ENCODE results near the gene FBXL2. TPM values are rescaled to one million over a fixed set of nuclear protein-coding genes. Genes with fewer than 3 reads are reported as not detected.
"Not testable (repeated sequence)": the region's sequence is repeated elsewhere in the genome, so short reads cannot be mapped to it uniquely, and the experiment has no call there.

The FBXL2 gene
- polyA plus RNA-seq, 5 donors = 24.7 to 34.0 (median 32.7) TPM

- no peak for DNase-seq
These were observed 148.8 kb downstream of the FBXL2 start for GRCh38 chr3:33426068-33426467.

- no peak for DNase-seq
These were observed 149.5 kb downstream of the FBXL2 start for GRCh38 chr3:33426630-33427317.

- no peak for DNase-seq
These were observed 151.5 kb downstream of the FBXL2 start for GRCh38 chr3:33428734-33429133.

- not testable (repeated sequence) for DNase-seq
These were observed 152.1 kb downstream of the FBXL2 start for GRCh38 chr3:33429306-33429705.

GRCh38 chr3:33430061-33430460 lies 152.8 kb downstream of the FBXL2 start:
- no peak for DNase-seq

- DNase-seq = no peak
These were observed 153.3 kb downstream of the FBXL2 start for GRCh38 chr3:33430571-33430970.

GRCh38 chr3:33433843-33434242 lies 156.6 kb downstream of the FBXL2 start:
- DNase-seq = no peak

Other genes with a start within 250 kb of the FBXL2 start
- gene GLB1, start 180.3 kb upstream of the FBXL2 start, polyA plus RNA-seq (ENCODE audit: insufficient read depth in 1 of 5, insufficient read length in 5 of 5, low replicate concordance in 1 of 5) = 10 to 100 TPM; 64.1 to 77.2 (median 70.7) TPM
- gene TMPPE, start 180.3 kb upstream of the FBXL2 start, polyA plus RNA-seq (ENCODE audit: insufficient read depth in 1 of 5, insufficient read length in 5 of 5, low replicate concordance in 1 of 5) = 1 to 10 TPM; 1.3 to 2.9 (median 2.2) TPM
- 100 to 1,000 TPM; 217 to 265 (median 256) TPM for gene CRTAP, start 163.4 kb upstream of the FBXL2 start, polyA plus RNA-seq (ENCODE audit: insufficient read depth in 1 of 5, insufficient read length in 5 of 5, low replicate concordance in 1 of 5)
- 1 to 10 TPM; 2.8 to 3.7 (median 3.4) TPM for gene SUSD5, start 58.6 kb upstream of the FBXL2 start, polyA plus RNA-seq (ENCODE audit: insufficient read depth in 1 of 5, insufficient read length in 5 of 5, low replicate concordance in 1 of 5)
- gene UBP1, start 163.0 kb downstream of the FBXL2 start, polyA plus RNA-seq (ENCODE audit: insufficient read depth in 1 of 5, insufficient read length in 5 of 5, low replicate concordance in 1 of 5) = 100 to 1,000 TPM in 4 of 5 donors, 10 to 100 TPM in 1; 98.3 to 143 (median 131) TPM